NCI-H345 treated with DMSO at 0.1 percent for 48 hours (cell line): ENCODE data around the gene SMIM22.
A peak's percentile ranks its signal among the peaks of the same experiment; 100 is the strongest.

Experiments used
- DNase-seq: peaks from one replicate; lab custom pipeline; 2025; ENCODE audit not compliant: unreplicated experiment; lab: John Stamatoyannopoulos, UW

The SMIM22 gene

GRCh38 chr16:4795828-4796572 is 831 bp downstream of the SMIM22 start:
- DNase-seq: no peak

GRCh38 chr16:4796982-4797804 is 2.0 kb downstream of the SMIM22 start:
- no peak for DNase-seq

- DNase-seq: no peak
Measured at GRCh38 chr16:4797805-4798252, 2.7 kb downstream of the SMIM22 start.

DNA sequence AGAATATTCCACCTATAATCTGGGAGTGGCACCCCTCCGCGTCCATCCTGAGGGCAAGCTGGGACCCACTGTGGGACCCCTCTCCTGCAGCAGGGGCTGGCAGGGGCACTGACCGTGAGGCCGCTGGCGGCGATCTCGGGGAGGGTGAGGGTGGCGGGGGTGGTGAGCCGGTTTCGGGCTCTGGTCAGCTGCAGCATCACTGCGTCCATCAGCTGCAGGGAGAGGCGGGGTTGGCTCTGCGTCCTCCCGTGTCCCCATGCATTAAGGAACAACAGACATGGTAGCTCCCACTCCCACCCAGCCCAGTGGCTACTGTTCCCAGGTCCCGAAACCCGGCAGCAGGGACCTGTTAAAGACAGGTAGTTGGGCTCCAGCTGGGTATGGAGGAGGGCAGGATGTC is 3.3 kb downstream of the SMIM22 start:
- DNase-seq: no peak

GRCh38 chr16:4799171-4799855 is 4.1 kb downstream of the SMIM22 start:
- no peak for DNase-seq

DNA sequence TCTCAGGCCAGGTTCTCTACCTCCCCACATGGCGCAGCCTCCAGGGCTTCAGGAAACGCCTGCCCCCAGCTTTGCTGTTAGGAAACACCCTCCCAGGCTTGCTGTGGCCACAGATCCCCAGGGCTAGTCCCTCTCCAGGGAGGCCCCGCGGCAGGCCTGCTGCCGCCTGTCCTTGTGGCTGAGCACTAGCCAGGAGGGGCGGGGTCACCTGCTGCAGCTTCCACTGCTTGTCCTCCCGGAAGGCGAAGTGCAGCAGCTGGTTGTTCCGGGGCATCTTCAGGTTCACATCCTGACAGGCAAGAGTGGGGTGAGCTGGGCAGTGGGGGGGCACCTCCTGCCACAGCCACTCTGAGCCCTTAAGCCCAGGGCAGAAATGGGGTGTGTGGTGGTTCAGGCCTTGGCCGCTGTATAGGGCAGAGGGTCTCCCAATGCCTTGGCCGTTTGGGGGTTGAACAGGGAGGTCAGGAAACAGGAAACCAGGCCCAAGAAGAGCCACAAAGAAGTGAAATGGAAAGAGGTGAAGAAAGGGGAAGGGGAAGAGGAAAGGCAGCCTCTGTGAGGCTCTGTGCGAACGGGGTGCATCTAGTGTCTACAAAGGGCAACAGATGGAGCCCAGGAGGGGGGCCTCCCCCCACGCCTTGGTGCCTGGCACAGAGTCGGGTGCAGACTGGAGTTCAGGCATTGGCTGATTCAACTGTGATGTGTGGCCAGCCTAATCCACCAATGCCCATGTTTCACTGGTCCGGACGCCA is 5.3 kb downstream of the SMIM22 start:
- no peak for DNase-seq

- no peak for DNase-seq
Measured at GRCh38 chr16:4801051-4801961, 6.1 kb downstream of the SMIM22 start.

GRCh38 chr16:4801962-4802658 is 6.9 kb downstream of the SMIM22 start, which contains the start of gene ROGDI:
TSS of gene ROGDI (minus strand) at chr16:4802633. CDS start at chr16:4802571, 62 bp downstream.
- DNase-seq: peak; percentile 62

DNA sequence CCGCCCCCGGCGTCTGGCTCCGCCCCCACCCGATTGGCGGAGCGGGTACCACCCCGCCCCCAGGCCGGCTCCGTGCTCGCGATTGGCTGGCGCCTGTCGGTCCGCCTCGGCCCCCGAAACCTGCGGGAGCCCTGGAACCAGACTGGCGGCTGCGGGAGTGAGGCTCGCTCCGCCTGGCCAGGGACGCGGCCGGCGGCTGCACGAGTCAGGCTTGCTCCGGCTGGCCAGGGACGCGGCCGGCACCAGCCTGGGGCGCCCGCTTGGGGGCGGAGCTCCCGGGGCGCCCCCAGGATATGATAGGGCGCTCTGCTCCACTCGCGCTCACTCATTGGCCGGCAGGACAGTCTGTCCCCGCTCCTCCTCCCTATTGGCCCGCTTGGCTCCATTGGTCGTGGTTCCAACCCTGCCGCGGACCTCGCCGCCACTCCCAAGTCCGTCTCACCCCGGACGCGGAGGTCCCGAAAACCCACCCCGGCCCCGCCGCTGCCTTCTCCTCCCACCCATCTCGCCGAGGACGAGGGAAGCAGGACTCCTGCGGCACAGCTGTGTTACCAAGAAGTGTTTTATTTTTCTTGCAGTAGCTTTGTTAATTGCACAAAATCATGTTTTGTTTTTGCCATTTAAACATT is 7.6 kb downstream of the SMIM22 start:
- DNase-seq: peak; percentile 89

DNA sequence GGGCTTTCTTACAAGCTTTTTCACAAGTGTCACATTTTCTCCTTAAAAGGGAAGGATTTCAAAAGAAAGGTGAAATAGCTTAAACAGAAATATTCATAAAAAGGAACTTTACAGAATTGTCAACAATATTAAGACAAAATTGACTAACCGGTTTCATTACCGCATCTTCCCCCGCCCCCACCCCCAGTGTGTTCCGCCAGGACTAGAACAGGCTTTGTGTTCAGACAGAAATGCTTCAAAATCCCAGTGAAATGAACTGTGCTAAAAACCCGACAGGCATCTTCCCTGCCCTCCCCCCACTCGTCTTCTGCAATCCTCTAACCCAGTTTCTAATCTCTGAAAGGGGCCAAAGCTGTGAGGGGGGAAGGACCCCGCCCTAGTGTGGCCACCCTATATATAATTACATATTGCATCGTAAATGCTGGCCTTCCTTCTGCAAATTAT is 8.3 kb downstream of the SMIM22 start:
- DNase-seq: no peak

DNA sequence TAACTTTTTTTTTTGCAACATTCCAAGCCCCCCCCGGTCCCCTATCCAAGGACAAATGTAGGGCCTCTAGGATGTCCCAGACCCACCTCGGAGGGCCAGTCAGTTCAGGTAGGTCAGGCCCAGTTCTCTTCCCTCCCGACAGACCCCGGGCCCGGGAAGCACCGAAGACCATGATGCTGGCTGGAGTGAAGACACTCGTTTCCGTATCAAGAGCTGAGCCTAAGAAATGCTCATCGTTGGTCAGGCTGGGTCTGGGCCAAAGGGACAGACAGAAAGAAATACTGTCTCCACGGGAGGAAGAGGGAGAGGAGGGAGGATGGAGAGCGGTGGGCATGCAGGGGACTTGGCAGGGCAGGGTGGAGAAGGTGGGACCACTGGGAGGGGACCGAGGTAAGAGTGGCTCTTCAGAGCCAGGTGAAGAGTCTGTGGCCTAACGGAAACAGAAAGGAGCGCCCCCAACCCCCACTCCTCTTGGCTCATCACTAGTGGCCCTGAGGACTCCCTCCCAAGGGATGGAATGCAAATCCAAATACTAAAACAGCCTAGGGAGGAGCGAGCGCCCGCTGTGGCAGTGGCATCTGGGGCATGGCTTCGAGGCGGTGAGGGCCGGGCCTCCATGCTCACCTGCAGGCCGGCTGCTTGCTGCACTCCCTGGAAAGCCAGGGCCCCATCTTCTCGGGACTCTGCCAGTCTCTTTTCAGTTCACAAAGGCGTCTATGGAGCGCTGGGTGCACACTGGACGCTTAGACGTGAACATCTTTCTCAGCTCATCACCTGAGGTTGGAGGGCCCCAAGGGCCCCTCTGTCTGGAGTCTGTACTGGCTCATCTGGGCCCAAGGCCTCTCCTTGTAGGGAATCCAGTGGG is 9.0 kb downstream of the SMIM22 start:
- DNase-seq: no peak

- no peak for DNase-seq
Measured at GRCh38 chr16:4805231-4805630, 10.1 kb downstream of the SMIM22 start.

- no peak for DNase-seq
Measured at GRCh38 chr16:4806280-4806679, 11.1 kb downstream of the SMIM22 start.

DNA sequence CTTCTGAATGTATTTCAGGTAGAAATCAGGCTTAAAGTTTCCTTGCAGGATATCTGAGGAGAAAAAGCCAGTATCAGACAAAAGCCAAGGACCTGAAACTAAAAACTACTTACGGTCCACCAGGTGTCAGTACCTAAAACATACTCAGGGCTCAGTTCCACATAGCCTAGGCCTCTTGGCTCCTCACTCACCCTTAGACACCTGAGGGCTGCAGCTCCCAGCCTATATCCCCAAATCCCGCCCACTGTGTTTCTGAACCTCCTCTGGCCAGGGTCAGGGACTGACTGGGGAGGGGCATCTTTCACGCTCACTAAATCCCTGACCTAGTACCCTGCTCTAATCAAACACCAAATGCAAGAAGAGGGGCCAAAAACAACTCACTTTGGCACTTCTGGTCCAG is 16.1 kb downstream of the SMIM22 start:
- DNase-seq: no peak

GRCh38 chr16:4811773-4812172 is 16.6 kb downstream of the SMIM22 start:
- DNase-seq: no peak

DNA sequence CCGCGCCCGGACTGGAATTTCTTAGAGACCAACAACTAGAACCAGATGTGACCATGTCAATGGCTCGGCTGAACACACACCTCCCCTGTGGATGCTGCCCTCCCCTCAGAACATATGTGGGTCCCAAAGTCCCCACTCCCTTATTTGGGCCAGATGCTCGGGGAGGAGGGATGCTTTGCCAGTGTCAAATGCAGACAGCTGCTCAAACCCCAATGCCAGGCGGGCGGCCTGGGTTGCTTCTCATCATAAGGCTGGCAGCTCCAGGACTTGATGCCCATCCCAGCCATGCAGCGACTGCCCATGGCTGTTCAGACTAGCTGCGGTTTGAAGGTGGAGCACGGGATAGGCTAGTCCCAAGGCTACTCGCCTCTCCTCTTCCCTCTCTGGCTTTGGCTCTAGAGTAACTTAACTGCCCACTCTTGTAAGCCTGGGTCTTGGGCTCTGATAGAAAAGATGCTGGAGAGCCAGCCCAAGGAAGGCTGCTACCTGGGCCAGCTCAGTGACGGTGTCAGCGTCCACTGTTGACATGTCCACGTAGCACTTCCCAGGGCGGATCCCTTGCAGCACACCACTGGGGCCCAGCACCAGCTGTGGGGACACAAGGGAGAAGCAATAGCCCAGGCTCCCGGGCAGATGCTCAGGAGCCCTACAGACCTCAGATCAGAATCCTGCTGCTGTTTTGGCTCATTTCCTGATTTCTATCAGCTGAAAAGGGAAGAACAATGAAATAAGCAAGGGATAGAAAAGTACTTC is 18.3 kb downstream of the SMIM22 start:
- no peak for DNase-seq

GRCh38 chr16:4814046-4814445 is 18.9 kb downstream of the SMIM22 start:
- DNase-seq: no peak
